Medulla oblongata (tissue), 1 donor: ENCODE measurements around the gene FRMD7.
"Not testable (repeated sequence)": the region's sequence is repeated elsewhere in the genome, so short reads cannot be mapped to it uniquely, and the experiment has no call there.

Experiments used
- DNase-seq: peaks from one replicate; pipeline ENCODE4 v3.0.0-alpha.2; 2015; ENCODE audit errors: extremely low spot score

FRMD7 gene

GRCh38 chrX:132093239-132093860 is 34.5 kb downstream of the FRMD7 start:
- DNase-seq = no peak

GRCh38 chrX:132092439-132093065 is 35.3 kb downstream of the FRMD7 start:
- DNase-seq = peak; percentile 65

- no peak for DNase-seq
These were observed 37.2 kb downstream of the FRMD7 start for GRCh38 chrX:132090403-132091159.

- DNase-seq = no peak
These were observed 39.0 kb downstream of the FRMD7 start for GRCh38 chrX:132088864-132089263.

- no peak for DNase-seq
These were observed 41.1 kb downstream of the FRMD7 start for GRCh38 chrX:132086672-132087071.

GRCh38 chrX:132085786-132086185 is 42.0 kb downstream of the FRMD7 start:
- no peak for DNase-seq

GRCh38 chrX:132077912-132078311 is 49.9 kb downstream of the FRMD7 start:
- no peak for DNase-seq

- DNase-seq = no peak
These were observed 50.4 kb downstream of the FRMD7 start for GRCh38 chrX:132077414-132077813.

- peak; percentile 2 for DNase-seq
These were observed 56.6 kb downstream of the FRMD7 start for GRCh38 chrX:132071254-132071653.

- no peak for DNase-seq
These were observed 59.4 kb downstream of the FRMD7 start for GRCh38 chrX:132068405-132068804.

- no peak for DNase-seq
These were observed 64.0 kb downstream of the FRMD7 start for GRCh38 chrX:132063862-132064261.

GRCh38 chrX:132063334-132063733 is 64.5 kb downstream of the FRMD7 start:
- DNase-seq = no peak

- DNase-seq = no peak
These were observed 67.8 kb downstream of the FRMD7 start for GRCh38 chrX:132059973-132060540.

GRCh38 chrX:132058975-132059374 is 68.8 kb downstream of the FRMD7 start:
- no peak for DNase-seq

- no peak for DNase-seq
These were observed 69.8 kb downstream of the FRMD7 start for GRCh38 chrX:132058050-132058449.

GRCh38 chrX:132051778-132052177 is 76.0 kb downstream of the FRMD7 start:
- not testable (repeated sequence) for DNase-seq

GRCh38 chrX:132046533-132046932 is 81.3 kb downstream of the FRMD7 start:
- no peak for DNase-seq

- DNase-seq = no peak
These were observed 82.4 kb downstream of the FRMD7 start for GRCh38 chrX:132045456-132045855.

- no peak for DNase-seq
These were observed 82.9 kb downstream of the FRMD7 start for GRCh38 chrX:132044953-132045352.

GRCh38 chrX:132043977-132044376 is 83.8 kb downstream of the FRMD7 start:
- DNase-seq = no peak

GRCh38 chrX:132041015-132041414 is 86.8 kb downstream of the FRMD7 start:
- DNase-seq = no peak

GRCh38 chrX:132040066-132040465 is 87.8 kb downstream of the FRMD7 start:
- no peak for DNase-seq
